HL-60 (cell line): ENCODE data around the gene MBLAC1.

Source experiments
- DNase-seq, 2 experiments: peaks; one replicate each; pipeline ENCODE4 v3.0.0-alpha.2; 2010 to 2020; ENCODE audit warnings: low read depth in 1 of 2, low spot score in 1 of 2
- H3K27ac ChIP-seq: fragments of 250-450 bp; sonication (Bioruptor Pico); replicated peaks from 2 replicates; pipeline ENCODE4 v1.5.1; 2020; ENCODE audit warnings: mild to moderate bottlenecking, moderate library complexity
- H3K27me3 ChIP-seq: fragments of 250-450 bp; sonication (Bioruptor Pico); 2 replicates; pipeline ENCODE4 v1.5.1; 2021; ENCODE audit warnings: mild to moderate bottlenecking, moderate library complexity; ENCODE audit not compliant: insufficient read depth, poor library complexity, severe bottlenecking
- H3K4me3 ChIP-seq: replicated peaks from 2 replicates; pipeline ENCODE4 v1.5.1; 2011; ENCODE audit warnings: mild to moderate bottlenecking, control low read depth, low read length; ENCODE audit not compliant: insufficient read depth
- GABPA ChIP-seq: IDR thresholded peaks from 2 replicates; pipeline ENCODE4 v1.6.1; 2012; ENCODE audit warnings: low read depth
- POLR2AphosphoS5 ChIP-seq: IDR thresholded peaks from 2 replicates; pipeline ENCODE4 v1.6.1; 2012; ENCODE audit warnings: low read depth
- SPI1 ChIP-seq: IDR thresholded peaks from 2 replicates; pipeline ENCODE4 v1.6.1; 2012; ENCODE audit warnings: low read depth, mild to moderate bottlenecking, borderline replicate concordance
- TF ChIP-seq, protein P1 (sequence below): IDR thresholded peaks from one replicate; pipeline ENCODE4 v1.5.1; 2011; ENCODE audit warnings: low read length, control low read depth, inconsistent platforms; ENCODE audit not compliant: insufficient read depth
- TF ChIP-seq, protein P2 (sequence below): IDR thresholded peaks from 2 replicates; pipeline ENCODE4 v1.6.1; 2012; ENCODE audit warnings: low read depth; ENCODE audit not compliant: insufficient replicate concordance

MBLAC1 gene

DNA sequence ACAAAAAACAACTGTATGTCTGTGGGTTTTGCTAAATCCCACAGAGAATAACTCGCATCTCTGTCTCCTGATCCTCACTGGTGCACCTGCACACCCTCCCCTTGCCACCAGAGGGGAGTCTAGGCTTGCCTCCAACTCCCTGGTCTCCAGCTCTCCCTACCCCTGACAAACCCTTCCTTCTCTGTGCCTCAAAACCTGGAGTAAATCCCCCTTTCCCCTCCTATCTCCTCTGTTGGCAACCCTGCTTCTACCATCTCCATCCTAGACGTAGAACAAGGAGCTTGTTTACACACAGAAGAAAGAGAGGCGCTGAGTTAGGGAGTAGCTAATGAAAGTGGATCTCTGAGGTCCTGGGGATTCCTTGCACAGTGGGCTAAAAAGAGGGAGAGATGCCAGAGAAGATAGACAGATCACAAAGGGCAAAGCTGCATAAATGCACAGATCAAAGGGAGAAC lies 6.0 kb downstream of the MBLAC1 start:
- Histone ChIP-seq H3K27me3 (no peaks in the 10 kb centered on the region), H3K4me3 (no peak overlapping the region), H3K27ac (no peak overlapping the region)
- DNase-seq: peak in 1 of 2 experiments; percentile 74
- TF ChIP-seq, protein P1, sequence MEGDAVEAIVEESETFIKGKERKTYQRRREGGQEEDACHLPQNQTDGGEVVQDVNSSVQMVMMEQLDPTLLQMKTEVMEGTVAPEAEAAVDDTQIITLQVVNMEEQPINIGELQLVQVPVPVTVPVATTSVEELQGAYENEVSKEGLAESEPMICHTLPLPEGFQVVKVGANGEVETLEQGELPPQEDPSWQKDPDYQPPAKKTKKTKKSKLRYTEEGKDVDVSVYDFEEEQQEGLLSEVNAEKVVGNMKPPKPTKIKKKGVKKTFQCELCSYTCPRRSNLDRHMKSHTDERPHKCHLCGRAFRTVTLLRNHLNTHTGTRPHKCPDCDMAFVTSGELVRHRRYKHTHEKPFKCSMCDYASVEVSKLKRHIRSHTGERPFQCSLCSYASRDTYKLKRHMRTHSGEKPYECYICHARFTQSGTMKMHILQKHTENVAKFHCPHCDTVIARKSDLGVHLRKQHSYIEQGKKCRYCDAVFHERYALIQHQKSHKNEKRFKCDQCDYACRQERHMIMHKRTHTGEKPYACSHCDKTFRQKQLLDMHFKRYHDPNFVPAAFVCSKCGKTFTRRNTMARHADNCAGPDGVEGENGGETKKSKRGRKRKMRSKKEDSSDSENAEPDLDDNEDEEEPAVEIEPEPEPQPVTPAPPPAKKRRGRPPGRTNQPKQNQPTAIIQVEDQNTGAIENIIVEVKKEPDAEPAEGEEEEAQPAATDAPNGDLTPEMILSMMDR: peak; percentile 94
- no peak for TF ChIP-seq GABPA
- TF ChIP-seq POLR2AphosphoS5: no peak

DNA sequence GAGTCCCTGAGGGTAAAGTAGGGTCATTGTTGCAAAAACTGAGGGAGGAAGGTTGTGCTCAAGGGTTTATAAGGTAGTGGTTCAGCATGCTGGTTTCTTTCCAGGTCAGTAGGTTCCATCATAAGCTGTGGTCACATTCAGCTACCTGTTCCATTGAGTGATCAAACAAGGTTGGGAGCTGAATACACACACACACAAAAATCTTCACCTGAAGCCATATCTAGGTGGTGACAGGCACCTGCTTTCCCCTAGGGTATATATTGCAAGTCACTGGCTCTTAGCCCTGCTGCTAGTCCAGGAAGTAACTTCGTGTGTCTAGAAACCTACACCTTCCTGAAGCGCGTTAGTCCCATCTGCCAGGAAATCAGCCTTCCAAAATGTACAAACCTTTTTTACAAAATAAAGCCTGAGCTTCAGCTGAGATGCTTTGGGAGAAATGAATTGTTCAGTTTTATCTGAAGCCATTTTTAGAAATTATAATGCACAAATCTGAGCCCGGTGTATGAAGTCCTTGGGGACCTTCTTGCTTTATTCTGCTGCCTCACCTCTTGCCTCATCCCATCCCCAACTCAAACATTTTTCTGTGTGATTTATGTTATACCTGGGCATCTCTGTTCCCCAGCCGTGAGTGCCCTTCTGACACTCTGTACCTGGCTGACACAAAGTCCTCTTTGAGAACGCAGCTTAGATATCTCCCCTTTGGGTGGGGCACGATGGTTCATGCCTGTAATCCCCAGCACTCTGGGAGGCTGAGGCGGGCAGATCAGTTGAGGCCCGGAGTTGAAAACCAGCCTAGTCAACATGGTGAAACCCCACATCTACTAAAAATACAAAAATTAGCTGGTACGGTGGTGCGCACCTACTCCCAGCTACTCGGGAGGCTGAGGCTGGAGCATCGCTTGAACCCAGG lies 11.3 kb downstream of the MBLAC1 start:
- TF ChIP-seq SPI1 (no peak), POLR2AphosphoS5 (no peak), GABPA (no peak)
- TF ChIP-seq, protein P2, sequence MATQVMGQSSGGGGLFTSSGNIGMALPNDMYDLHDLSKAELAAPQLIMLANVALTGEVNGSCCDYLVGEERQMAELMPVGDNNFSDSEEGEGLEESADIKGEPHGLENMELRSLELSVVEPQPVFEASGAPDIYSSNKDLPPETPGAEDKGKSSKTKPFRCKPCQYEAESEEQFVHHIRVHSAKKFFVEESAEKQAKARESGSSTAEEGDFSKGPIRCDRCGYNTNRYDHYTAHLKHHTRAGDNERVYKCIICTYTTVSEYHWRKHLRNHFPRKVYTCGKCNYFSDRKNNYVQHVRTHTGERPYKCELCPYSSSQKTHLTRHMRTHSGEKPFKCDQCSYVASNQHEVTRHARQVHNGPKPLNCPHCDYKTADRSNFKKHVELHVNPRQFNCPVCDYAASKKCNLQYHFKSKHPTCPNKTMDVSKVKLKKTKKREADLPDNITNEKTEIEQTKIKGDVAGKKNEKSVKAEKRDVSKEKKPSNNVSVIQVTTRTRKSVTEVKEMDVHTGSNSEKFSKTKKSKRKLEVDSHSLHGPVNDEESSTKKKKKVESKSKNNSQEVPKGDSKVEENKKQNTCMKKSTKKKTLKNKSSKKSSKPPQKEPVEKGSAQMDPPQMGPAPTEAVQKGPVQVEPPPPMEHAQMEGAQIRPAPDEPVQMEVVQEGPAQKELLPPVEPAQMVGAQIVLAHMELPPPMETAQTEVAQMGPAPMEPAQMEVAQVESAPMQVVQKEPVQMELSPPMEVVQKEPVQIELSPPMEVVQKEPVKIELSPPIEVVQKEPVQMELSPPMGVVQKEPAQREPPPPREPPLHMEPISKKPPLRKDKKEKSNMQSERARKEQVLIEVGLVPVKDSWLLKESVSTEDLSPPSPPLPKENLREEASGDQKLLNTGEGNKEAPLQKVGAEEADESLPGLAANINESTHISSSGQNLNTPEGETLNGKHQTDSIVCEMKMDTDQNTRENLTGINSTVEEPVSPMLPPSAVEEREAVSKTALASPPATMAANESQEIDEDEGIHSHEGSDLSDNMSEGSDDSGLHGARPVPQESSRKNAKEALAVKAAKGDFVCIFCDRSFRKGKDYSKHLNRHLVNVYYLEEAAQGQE: no peak
- TF ChIP-seq, protein P1: no peak
- no peak for DNase-seq
- no peaks in the 10 kb centered on the region for H3K27me3 ChIP-seq
- H3K4me3 ChIP-seq: no peak overlapping the region
- no peak overlapping the region for H3K27ac ChIP-seq

DNA sequence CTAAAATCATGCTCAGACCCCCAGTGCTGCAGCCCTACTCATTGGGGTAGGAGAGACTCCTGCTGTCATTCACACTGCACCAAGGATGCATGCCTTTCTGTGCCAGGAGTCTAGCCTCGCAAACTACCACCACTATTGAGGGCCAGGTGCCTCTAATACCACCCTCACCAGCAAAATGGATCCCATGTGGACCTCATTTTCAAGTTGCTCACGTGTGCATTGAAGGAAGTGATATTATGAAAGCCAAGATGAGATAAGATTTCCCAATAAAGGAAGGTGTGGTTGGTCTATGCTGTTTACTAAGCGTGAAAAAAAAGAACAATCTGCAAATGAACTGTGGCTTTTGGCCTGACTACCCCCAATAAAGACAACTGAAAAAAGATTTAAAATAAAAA lies 14.8 kb downstream of the MBLAC1 start:
- peak; percentile 42 to 69 for DNase-seq
- TF ChIP-seq GABPA (no peak), POLR2AphosphoS5 (peak; percentile 42; the same call in 1 of the 2 replicates), SPI1 (no peak; the same call in 1 of the 2 replicates)
- TF ChIP-seq, protein P2: peak; percentile 28
- TF ChIP-seq, protein P1: no peak
- no peak overlapping the region for H3K4me3 ChIP-seq
- H3K27me3 ChIP-seq: no peaks in the 10 kb centered on the region
- H3K27ac ChIP-seq: peak overlapping the region; percentile 53
